EL (cell line): ENCODE measurements around the gene TAPT1.
"Not testable (repeated sequence)": the region's sequence is repeated elsewhere in the genome, so short reads cannot be mapped to it uniquely, and the experiment has no call there.

ENCODE experiments used
- DNase-seq: peaks from one replicate; pipeline ENCODE4 v3.0.0-alpha.2; 2016

The TAPT1 gene

GRCh38 chr4:16168710-16169388 is 57.4 kb downstream of the TAPT1 start:
- no peak for DNase-seq

- DNase-seq, result no peak
These were observed 58.1 kb downstream of the TAPT1 start for GRCh38 chr4:16168144-16168543.

DNA sequence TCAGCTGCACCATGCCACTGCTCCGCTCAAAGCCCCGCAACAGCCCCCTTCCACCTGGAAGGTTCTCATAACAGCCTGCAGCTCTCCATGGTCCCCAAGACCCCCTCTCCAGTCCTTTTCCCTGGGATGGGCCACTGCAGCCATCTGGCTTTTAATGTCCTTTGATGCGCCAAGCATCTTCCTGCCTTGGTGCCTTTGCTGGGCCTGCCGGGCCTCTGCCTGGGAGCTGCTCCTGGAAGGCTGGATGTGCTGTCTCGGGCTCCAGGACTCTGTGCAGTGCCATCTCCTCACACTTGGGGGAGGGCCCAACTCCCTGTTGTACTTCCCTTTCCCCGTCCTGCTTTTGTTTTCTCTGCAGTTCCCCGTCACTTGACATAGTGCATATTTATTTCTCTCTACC is 60.3 kb downstream of the TAPT1 start:
- no peak for DNase-seq

DNA sequence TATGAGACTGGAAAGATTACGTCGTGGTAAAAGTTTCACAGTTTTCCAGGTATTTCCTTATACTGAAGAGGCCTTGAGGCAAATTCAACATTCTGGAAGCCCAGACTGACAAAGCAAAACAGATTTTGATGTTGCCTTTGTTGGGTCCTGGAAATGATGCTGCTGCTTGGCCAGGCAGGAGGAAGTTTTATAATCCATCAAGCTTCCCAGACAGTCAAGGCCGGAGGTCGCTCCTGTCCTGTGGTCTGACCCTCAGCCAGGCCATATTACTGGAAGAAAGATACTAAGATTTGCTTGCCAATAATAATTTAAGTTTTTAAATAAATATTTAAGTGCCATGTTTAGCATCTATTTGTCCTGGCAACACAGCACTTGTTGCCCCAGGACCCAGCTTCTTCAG is 63.4 kb downstream of the TAPT1 start:
- no peak for DNase-seq

- no peak for DNase-seq
These were observed 64.3 kb downstream of the TAPT1 start for GRCh38 chr4:16161851-16162408.

GRCh38 chr4:16160457-16160856 is 65.8 kb downstream of the TAPT1 start:
- no peak for DNase-seq

- DNase-seq, result no peak
These were observed 67.0 kb downstream of the TAPT1 start for GRCh38 chr4:16159286-16159685.

GRCh38 chr4:16158504-16158852 is 67.8 kb downstream of the TAPT1 start:
- no peak for DNase-seq

DNA sequence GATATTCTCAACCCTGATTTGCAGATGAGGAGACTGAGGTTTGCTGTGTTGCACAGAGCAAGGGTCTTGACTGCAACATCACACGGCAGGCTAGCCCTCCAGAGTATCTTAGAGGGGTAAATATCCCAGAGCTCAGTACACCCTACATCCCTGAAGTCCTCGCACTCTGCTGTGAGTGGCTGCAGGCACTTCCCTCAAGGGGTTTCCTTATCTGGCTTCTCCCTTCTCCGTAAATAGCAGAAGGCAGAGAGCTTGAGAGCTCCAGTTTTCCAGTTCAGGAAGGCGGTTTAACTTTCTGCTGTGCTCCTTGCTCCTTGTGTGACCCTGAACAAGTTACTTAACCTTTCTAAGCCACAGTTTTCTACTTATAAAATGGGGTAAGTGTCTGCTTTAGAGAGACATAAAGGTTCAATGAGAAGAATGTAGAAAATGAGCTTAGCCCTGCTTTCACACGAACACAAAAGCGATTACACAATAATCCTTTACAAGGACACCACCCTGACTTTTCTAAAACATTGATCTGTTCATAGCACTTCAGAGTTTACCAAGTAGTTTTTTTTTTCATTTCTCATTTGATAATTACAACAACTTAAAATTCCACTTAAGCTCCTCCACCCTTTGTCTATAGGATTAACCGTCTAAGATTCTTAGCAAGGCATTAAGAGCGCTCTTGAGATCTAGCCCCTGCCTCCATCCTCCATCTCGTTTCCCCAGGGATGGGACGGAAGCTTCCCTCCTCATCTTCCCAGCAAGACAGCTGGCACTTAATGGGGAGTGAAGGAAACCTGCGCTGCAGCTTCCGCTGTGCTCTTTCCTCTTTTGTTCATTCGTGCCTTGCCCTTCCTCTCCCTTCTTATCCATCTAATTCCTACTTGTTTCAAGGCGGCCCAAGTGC is 68.4 kb downstream of the TAPT1 start:
- DNase-seq, result no peak

GRCh38 chr4:16155528-16156169 is 70.6 kb downstream of the TAPT1 start:
- no peak for DNase-seq

- DNase-seq, result no peak
These were observed 71.8 kb downstream of the TAPT1 start for GRCh38 chr4:16154451-16154850.

- DNase-seq, result no peak
These were observed 75.6 kb downstream of the TAPT1 start for GRCh38 chr4:16150716-16151115.

- DNase-seq, result not testable (repeated sequence)
These were observed 81.4 kb downstream of the TAPT1 start for GRCh38 chr4:16144913-16145312.

- DNase-seq, result no peak
These were observed 83.5 kb downstream of the TAPT1 start for GRCh38 chr4:16142598-16143310.

- peak; percentile 82 for DNase-seq
These were observed 85.4 kb downstream of the TAPT1 start for GRCh38 chr4:16140879-16141249.

- no peak for DNase-seq
These were observed 85.9 kb downstream of the TAPT1 start for GRCh38 chr4:16140231-16140878.

DNA sequence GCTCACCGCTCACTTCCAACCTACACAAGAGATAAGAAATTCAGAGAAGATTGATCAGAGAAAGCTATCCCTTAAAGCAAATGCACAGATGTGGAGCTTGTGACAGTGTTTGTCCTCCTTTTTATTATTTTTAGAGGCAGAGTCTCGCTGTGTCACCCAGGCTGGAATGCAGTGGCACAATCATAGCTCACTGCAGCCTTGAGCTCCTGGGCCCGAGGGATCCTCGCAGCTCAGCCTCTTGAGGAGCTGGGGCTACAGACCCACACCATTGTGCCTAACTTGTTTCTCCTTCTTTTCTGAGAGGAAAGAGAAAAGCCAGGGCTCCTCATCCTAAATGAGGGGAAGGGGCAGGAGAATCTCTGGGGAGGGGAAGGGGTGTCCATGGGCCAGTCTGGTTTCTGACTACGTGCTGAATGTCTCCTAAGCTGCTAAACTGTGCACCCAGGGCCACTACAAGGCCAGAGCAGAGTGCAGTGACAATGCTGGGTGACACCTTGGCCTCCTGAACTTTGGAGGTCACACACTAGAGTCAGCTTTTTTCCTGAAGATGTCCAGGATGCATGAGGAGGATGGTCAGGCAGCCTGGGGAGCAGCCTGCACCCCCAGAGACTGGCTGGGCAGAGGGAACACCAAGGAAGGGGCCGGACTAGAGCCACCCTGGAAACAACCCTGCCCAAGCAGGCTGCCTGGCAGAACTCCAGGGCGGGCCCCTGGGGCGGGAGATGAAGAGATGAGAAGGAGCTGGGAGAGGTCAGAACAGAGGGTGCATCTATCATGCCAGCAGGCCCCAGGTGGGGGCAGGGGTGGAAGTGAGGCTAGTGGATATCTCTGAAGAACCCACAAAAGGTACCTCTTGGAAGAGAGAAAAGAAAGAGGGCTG is 87.0 kb downstream of the TAPT1 start:
- no peak for DNase-seq

DNA sequence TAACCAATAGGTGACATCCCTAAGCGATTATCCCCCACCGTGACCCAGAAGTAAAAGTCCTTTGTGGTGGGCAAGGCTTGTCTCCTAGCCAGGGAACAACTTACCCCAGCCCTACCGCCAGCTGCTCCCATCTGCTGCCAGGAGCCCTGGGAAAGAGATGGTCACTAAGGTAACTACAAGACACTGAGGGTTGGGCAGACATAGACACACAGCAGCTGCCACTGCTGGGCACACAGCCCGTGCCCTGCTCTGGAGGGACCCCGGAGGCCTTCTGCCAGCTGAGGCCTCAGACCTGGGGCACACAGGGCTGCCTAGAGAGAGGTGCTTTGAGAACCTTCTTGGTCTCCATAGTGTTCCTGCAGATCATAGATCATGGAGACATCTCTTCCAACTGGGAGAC is 89.4 kb downstream of the TAPT1 start:
- no peak for DNase-seq

DNA sequence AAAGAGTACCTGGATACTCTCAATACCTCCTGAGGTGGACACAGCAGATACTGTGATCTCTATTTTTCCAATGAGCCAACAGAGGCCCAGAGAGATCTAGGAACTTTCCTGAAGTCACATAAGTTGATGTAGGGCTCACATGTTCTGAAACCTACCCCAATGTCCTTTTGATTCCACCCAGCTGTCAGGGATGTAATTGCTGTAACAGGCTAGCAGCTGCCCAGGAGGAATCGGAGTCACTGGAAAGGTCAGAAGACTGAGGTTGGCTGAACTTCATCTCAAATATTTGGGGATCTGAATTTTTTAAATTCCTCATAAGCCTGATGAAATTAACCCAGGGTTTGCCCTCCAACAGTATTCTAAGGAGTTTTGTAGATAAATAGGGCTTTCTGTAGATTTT is 90.0 kb downstream of the TAPT1 start:
- DNase-seq, result no peak

GRCh38 chr4:16133406-16133805 is 92.9 kb downstream of the TAPT1 start:
- DNase-seq, result no peak

- DNase-seq, result no peak
These were observed 95.0 kb downstream of the TAPT1 start for GRCh38 chr4:16131293-16131692.
